ENCODE measurements around the gene YBEY. TPM values are rescaled to one million over a fixed set of nuclear protein-coding genes. Genes with fewer than 3 reads are reported as not detected.

The YBEY gene
- total and polyA plus RNA-seq, 2 of the 8 experiments (the other 6 are each of a cell fraction or from before 2014, with no cell fraction given): 26.9 to 31.9 TPM

- TF ChIP-seq CHD7 (IDR thresholded peaks at IDR 0.05; ENCODE audit: insufficient replicate concordance, low read length): no peak
- TF ChIP-seq TCF12 (IDR thresholded peaks at IDR 0.05; ENCODE audit: low read depth, low read length): no peak
- TF ChIP-seq SIRT6 (IDR thresholded peaks at IDR 0.05; ENCODE audit: low read length): no peak
- no peak for TF ChIP-seq POLR2A (IDR thresholded peaks at IDR 0.05; ENCODE audit: control extremely low read depth in 1 of 2, low read depth in 2 of 2, low read length in 2 of 2)
- TF ChIP-seq MAX (IDR thresholded peaks at IDR 0.05): no peak
- no peak for TF ChIP-seq EGR1 (IDR thresholded peaks at IDR 0.05; ENCODE audit: borderline replicate concordance, low read depth, low read length)
- no peak for TF ChIP-seq JUND (IDR thresholded peaks at IDR 0.05; ENCODE audit: low read length)
- TF ChIP-seq JUN (IDR thresholded peaks at IDR 0.05; ENCODE audit: low read depth, low read length): no peak
- no peak for TF ChIP-seq SIX5 (IDR thresholded peaks at IDR 0.05; ENCODE audit: low read depth, low read length)
These were observed 18.3 kb downstream of the YBEY start (continued) for GRCh38 chr21:46304437-46304836.

All from H1 (cell line).